PC-3 (cell line): ENCODE measurements around the gene OR13C5. TPM values are rescaled to one million over a fixed set of nuclear protein-coding genes. Genes with fewer than 3 reads are reported as not detected.
A peak's percentile ranks its signal among the peaks of the same experiment; 100 is the strongest.

ENCODE experiments used
- ATAC-seq: fragments of 200-7000 bp; cut with Tn5 transposase; 2 replicates; pipeline ENCODE4 v1.9.1; 2020; ENCODE audit warnings: mild to moderate bottlenecking, moderate library complexity
- BruUV-seq: library from RNA; stranded (reverse); fragments of 400-500 nt; replicated peaks from 2 replicates; lab custom pipeline; 2021; lab: Mats Ljungman, UMichigan
- CTCF ChIA-PET: fragments of 300-600 bp; sonication (Branson Sonifier 250); formaldehyde crosslinking; loops from one replicate; lab custom pipeline; 2022; ENCODE audit warnings: antibody characterized with exemption; lab: Charles Lee
- POLR2A ChIA-PET: fragments of 300-600 bp; sonication (Branson Sonifier 250); formaldehyde crosslinking; loops from one replicate; lab custom pipeline; 2022; ENCODE audit warnings: antibody characterized with exemption; ENCODE audit not compliant: unreplicated experiment; lab: Charles Lee
- DNase-seq: peaks from one replicate; pipeline ENCODE4 v3.0.0-alpha.2; 2015
- H2AFZ ChIP-seq: fragments of 300-600 bp; sonication (generic); 2 replicates; pipeline ENCODE4 v1.6.0; 2016; ENCODE audit warnings: antibody characterized with exemption, low read length
- H3F3A ChIP-seq: fragments of 300-600 bp; sonication (generic); one replicate; pipeline ENCODE4 v1.6.0; 2017; ENCODE audit warnings: antibody characterized with exemption, low read length, control low read depth, mild to moderate bottlenecking; ENCODE audit not compliant: unreplicated experiment
- H3K27ac ChIP-seq: fragments of 300-600 bp; sonication (generic); 2 replicates; pipeline ENCODE4 v1.5.1; 2016; ENCODE audit warnings: mild to moderate bottlenecking, low read length
- H3K27me3 ChIP-seq: fragments of 300-600 bp; sonication (generic); 2 replicates; pipeline ENCODE4 v1.6.1; 2016; ENCODE audit warnings: low read length, mixed read lengths
- H3K36me3 ChIP-seq: fragments of 300-600 bp; sonication (generic); 2 replicates; pipeline ENCODE4 v1.6.1; 2016; ENCODE audit warnings: low read depth, mixed run types, low read length, mixed read lengths
- H3K4me1 ChIP-seq: fragments of 300-600 bp; sonication (generic); 2 replicates; pipeline ENCODE4 v1.5.1; 2016; ENCODE audit warnings: low read length; ENCODE audit not compliant: insufficient read depth
- H3K4me2 ChIP-seq: fragments of 300-600 bp; sonication (generic); 2 replicates; pipeline ENCODE4 v1.6.0; 2016; ENCODE audit warnings: low read length
- H3K4me3 ChIP-seq: fragments of 300-600 bp; sonication (generic); 2 replicates; pipeline ENCODE4 v1.5.1; 2016; ENCODE audit warnings: mild to moderate bottlenecking, low read length, mixed read lengths
- H3K79me2 ChIP-seq: fragments of 300-600 bp; sonication (generic); 2 replicates; pipeline ENCODE4 v1.6.1; 2017; ENCODE audit warnings: low read length, mixed read lengths
- H3K9ac ChIP-seq: fragments of 300-600 bp; sonication (generic); 2 replicates; pipeline ENCODE4 v1.6.0; 2016; ENCODE audit warnings: mild to moderate bottlenecking, low read length
- H3K9me2 ChIP-seq: fragments of 300-600 bp; sonication (generic); replicated peaks from 2 replicates; pipeline ENCODE4 v1.6.1; 2016; ENCODE audit warnings: mixed run types, low read length, mixed read lengths
- H3K9me3 ChIP-seq: fragments of 300-600 bp; sonication (generic); 2 replicates; pipeline ENCODE4 v1.6.1; 2016; ENCODE audit warnings: low read length, mixed read lengths
- H4K20me1 ChIP-seq: fragments of 300-600 bp; sonication (generic); 2 replicates; pipeline ENCODE4 v1.6.1; 2016; ENCODE audit warnings: low read length, mixed read lengths
- CTCF ChIP-seq: fragments of 300-600 bp; sonication (generic); conservative IDR thresholded peaks from 2 replicates; pipeline ENCODE4 v1.5.1; 2017; ENCODE audit warnings: antibody characterized with exemption, low read depth, mild to moderate bottlenecking, low read length
- EZH2 ChIP-seq: fragments of 300-600 bp; sonication (generic); IDR thresholded peaks from one replicate; pipeline ENCODE4 v1.6.1; 2017; ENCODE audit warnings: antibody characterized with exemption, mild to moderate bottlenecking, low read length; ENCODE audit not compliant: unreplicated experiment
- EZH2phosphoT487 ChIP-seq: fragments of 300-600 bp; sonication (generic); IDR thresholded peaks from 2 replicates; pipeline ENCODE4 v1.6.1; 2018; ENCODE audit warnings: mild to moderate bottlenecking, antibody characterized with exemption, low read length, borderline replicate concordance
- intact Hi-C: fragments of 100-400 bp; cut with micrococcal nuclease; formaldehyde crosslinking; loops from 2 replicates; pipeline ENCODE4 v1.9.0; 2023
- total RNA-seq: library from RNA; depleted of rRNA; stranded (reverse); fragments of >200 nt; gene quantifications from 2 replicates; pipeline ENCODE4 v1.2.3, GENCODE V29; 2014

The OR13C5 gene
- total RNA-seq, 1 experiment from 2014 or later, result not detected

DNA sequence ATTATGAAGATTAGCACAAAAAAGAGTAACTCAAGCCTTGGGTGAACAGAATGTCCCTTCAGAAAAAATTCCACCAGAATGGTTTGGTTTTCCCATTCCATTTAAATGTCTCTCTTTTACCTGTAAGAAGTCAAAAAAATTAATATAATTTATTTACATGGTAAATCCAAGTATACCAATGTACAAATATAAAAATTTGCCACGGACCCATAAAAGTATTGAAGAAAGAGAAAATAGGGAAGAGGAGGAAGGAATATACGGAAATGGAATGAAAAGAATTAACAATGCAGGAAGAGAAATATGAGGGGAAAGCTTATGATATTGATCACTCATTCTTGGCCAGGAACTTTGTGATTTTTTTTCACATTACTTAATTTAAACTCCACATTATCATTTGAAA is 18.9 kb upstream of the OR13C5 start, which contains the start of gene OR13C9:
Gene OR13C9, minus strand, starts transcription at position 101 of the 400 bp plus-strand sequence. Its CDS starts 0 bp downstream, at position 101.
- Histone ChIP-seq H3K27me3 (no peaks in the 10 kb centered on the region), H4K20me1 (no peaks in the 10 kb centered on the region), H2AFZ (no peak within 1 kb of the TSS), H3K79me2 (no peaks in the 10 kb centered on the region), H3K27ac (no peak within 1 kb of the TSS), H3K4me2 (no peak within 1 kb of the TSS), H3K4me1 (no peaks in the 10 kb centered on the region), H3K9me2 (no peaks in the 10 kb centered on the region), H3K4me3 (no peak within 1 kb of the TSS), H3K9ac (no peak within 1 kb of the TSS), H3F3A (no peaks in the 10 kb centered on the region), H3K36me3 (no peaks in the 10 kb centered on the region), H3K9me3 (no peaks in the 10 kb centered on the region)
- DNase-seq (no peak), ATAC-seq (no peak)
- ChIA-PET POLR2A (no interaction called here), CTCF (no interaction called here)
- TF ChIP-seq CTCF, result no peak
- no peak for TF ChIP-seq EZH2
- TF ChIP-seq EZH2phosphoT487, result no peak
- intact Hi-C loops, result no loop called here
- BruUV-seq, result no TSS peak

DNA sequence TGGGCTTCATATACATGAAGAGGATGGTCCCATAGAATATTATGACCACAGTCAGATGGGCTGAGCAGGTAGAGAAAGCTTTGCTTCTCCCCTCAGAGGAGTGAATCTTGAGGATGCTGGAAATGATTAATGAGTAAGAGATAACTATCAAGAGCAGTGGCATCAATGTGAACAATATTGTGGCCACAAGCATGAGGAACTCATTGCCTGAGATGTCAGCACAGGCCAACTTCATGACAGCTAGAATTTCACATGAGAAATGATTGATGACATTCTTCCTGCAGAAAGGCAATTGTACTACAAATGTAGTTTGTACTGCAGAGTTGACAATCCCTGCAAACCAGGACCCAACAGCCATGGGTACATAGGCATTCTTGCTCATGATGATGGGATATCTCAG is 18.2 kb upstream of the OR13C5 start:
- no peaks in the 10 kb centered on the region for H3K27me3 ChIP-seq
- H4K20me1 ChIP-seq, result no peaks in the 10 kb centered on the region
- no peaks in the 10 kb centered on the region for H3F3A ChIP-seq
- no peak overlapping the region for H3K4me3 ChIP-seq
- H2AFZ ChIP-seq, result no peak overlapping the region
- no peaks in the 10 kb centered on the region for H3K36me3 ChIP-seq
- H3K79me2 ChIP-seq, result no peaks in the 10 kb centered on the region
- POLR2A ChIA-PET, result no interaction called here
- TF ChIP-seq CTCF, result no peak
- no peak for TF ChIP-seq EZH2phosphoT487
- no peak for TF ChIP-seq EZH2
- H3K9ac ChIP-seq, result no peak overlapping the region
- CTCF ChIA-PET, result no interaction called here
- no peak overlapping the region for H3K4me2 ChIP-seq
- ATAC-seq, result no peak
- no peak for DNase-seq
- H3K4me1 ChIP-seq, result no peaks in the 10 kb centered on the region
- intact Hi-C loops, result no loop called here
- H3K9me3 ChIP-seq, result no peaks in the 10 kb centered on the region
- no peaks in the 10 kb centered on the region for H3K9me2 ChIP-seq
- H3K27ac ChIP-seq, result no peak overlapping the region
- BruUV-seq, result no TSS peak

- intact Hi-C loops, result no loop called here
- peak; percentile 82 for ATAC-seq
Observed at GRCh38 chr9:104611213-104611612, 12.0 kb upstream of the OR13C5 start.

More at GRCh38 chr9:104611213-104611612, 12.0 kb upstream of the OR13C5 start:
- DNase-seq, result peak; percentile 31
- POLR2A ChIA-PET, result no interaction called here
- 0 out of 2 replicates have a peak, but pooled peaks cover 6% of the 10 kb centered on the region for H3K4me1 ChIP-seq
- no peak overlapping the region for H2AFZ ChIP-seq
- no peak overlapping the region for H3K9ac ChIP-seq
- no peaks in the 10 kb centered on the region for H4K20me1 ChIP-seq
- H3K27me3 ChIP-seq, result no peaks in the 10 kb centered on the region
- no peak overlapping the region for H3K27ac ChIP-seq
- H3K9me2 ChIP-seq, result no peaks in the 10 kb centered on the region
- H3K79me2 ChIP-seq, result no peaks in the 10 kb centered on the region
- H3K36me3 ChIP-seq, result no peaks in the 10 kb centered on the region
- CTCF ChIA-PET, result no interaction called here
- no peaks in the 10 kb centered on the region for H3K9me3 ChIP-seq
- H3K4me2 ChIP-seq, result no peak overlapping the region
- no peaks in the 10 kb centered on the region for H3F3A ChIP-seq
- BruUV-seq, result no TSS peak
- no peak overlapping the region for H3K4me3 ChIP-seq
- no peak for TF ChIP-seq EZH2phosphoT487
- no peak for TF ChIP-seq EZH2
- no peak for TF ChIP-seq CTCF
